A172 (cell line): ENCODE data around the gene BRSK2. TPM values are rescaled to one million over a fixed set of nuclear protein-coding genes. Genes with fewer than 3 reads are reported as not detected.

Source experiments
- DNase-seq: peaks from one replicate; pipeline ENCODE4 v3.0.0-alpha.2; 2015; ENCODE audit warnings: low spot score
- total RNA-seq: library from RNA; depleted of rRNA; stranded (reverse); fragments of >200 nt; shearing (Covaris generic); gene quantifications from 2 replicates; pipeline ENCODE4 v1.2.3, GENCODE V29; 2014

Gene BRSK2
- total RNA-seq, 1 experiment from 2014 or later = 13.0 TPM

- no peak for DNase-seq
Measured at GRCh38 chr11:1397146-1397861, 7.6 kb downstream of the BRSK2 start.

GRCh38 chr11:1397862-1398527 lies 8.3 kb downstream of the BRSK2 start:
- no peak for DNase-seq

- no peak for DNase-seq
Measured at GRCh38 chr11:1398528-1399235, 8.9 kb downstream of the BRSK2 start.

GRCh38 chr11:1399386-1400316 lies 9.9 kb downstream of the BRSK2 start:
- no peak for DNase-seq

GRCh38 chr11:1400317-1401170 lies 10.8 kb downstream of the BRSK2 start:
- DNase-seq = no peak

- no peak for DNase-seq
Measured at GRCh38 chr11:1401171-1401445, 11.4 kb downstream of the BRSK2 start.

GRCh38 chr11:1401656-1402221 lies 12.0 kb downstream of the BRSK2 start:
- DNase-seq = no peak

GRCh38 chr11:1402355-1403077 lies 12.8 kb downstream of the BRSK2 start:
- no peak for DNase-seq

- no peak for DNase-seq
Measured at GRCh38 chr11:1403078-1403620, 13.4 kb downstream of the BRSK2 start.

- DNase-seq = no peak
Measured at GRCh38 chr11:1403721-1404460, 14.2 kb downstream of the BRSK2 start.

GRCh38 chr11:1404461-1405185 lies 14.9 kb downstream of the BRSK2 start:
- no peak for DNase-seq

- DNase-seq = no peak
Measured at GRCh38 chr11:1405186-1406020, 15.7 kb downstream of the BRSK2 start.

- no peak for DNase-seq
Measured at GRCh38 chr11:1406571-1407485, 17.1 kb downstream of the BRSK2 start.

GRCh38 chr11:1407668-1408067 lies 17.9 kb downstream of the BRSK2 start:
- DNase-seq = no peak

- no peak for DNase-seq
Measured at GRCh38 chr11:1408346-1408745, 18.6 kb downstream of the BRSK2 start.

- no peak for DNase-seq
Measured at GRCh38 chr11:1409108-1409851, 19.5 kb downstream of the BRSK2 start.
